ENCODE measurements around the gene TSPAN4.

TSPAN4 gene

DNA sequence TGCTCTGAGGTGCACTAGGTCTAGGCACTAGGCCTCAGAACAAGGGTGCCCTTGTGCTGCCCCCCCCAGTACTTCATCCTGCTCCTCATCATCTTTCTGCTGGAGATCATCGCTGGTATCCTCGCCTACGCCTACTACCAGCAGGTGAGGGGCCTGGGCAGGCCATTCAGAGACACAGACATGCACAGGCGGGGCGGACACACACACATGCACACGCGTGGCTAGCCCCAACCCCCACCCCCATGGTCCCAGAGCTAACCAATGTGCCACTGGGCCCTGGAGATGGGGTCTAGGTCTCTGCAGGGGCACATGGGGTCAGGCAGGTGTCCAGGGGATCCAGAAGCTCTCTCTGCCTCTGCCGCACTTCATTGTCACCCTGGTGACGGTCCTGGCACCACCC is 6.0 kb upstream of the TSPAN4 start:
- DNase-seq (ENCODE audit: low spot score) = no peak

DNA sequence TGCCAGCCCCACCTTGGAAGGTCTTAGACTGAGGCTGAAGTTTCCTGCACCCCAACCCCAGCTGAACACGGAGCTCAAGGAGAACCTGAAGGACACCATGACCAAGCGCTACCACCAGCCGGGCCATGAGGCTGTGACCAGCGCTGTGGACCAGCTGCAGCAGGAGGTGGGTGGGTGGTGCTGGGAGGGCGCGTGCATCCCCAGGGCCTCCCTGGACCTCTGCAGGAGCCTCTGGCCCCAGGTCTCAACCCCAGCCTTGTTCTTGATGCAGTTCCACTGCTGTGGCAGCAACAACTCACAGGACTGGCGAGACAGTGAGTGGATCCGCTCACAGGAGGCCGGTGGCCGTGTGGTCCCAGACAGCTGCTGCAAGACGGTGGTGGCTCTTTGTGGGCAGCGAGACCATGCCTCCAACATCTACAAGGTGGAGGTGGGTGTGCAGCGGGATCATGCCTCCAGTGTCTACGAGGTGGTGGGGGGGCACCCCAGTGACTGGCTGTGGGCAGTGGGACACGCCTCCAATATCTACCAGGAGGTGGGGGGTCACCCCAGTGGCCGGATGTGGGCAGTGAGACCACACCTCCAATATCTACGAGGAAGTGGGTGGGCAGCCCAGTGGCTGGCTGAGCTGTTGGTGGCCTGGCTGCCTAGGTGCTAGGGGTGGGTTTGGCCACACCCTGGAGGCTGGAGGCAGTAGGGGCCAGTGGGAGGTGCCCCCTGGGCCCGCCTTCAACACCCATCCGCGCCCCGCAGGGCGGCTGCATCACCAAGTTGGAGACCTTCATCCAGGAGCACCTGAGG is 5.3 kb upstream of the TSPAN4 start:
- DNase-seq (ENCODE audit: low spot score) = no peak

DNA sequence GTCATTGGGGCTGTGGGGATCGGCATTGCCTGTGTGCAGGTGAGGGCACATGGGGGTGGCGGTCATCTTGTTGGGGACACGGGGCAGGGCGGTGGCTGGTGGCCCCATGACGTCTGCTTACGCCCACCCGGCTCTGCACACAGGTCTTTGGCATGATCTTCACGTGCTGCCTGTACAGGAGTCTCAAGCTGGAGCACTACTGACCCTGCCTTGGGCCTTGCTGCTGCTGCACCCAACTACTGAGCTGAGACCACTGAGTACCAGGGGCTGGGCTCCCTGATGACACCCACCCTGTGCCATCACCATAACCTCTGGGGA is 4.7 kb upstream of the TSPAN4 start:
- no peak for DNase-seq (ENCODE audit: low spot score)

DNA sequence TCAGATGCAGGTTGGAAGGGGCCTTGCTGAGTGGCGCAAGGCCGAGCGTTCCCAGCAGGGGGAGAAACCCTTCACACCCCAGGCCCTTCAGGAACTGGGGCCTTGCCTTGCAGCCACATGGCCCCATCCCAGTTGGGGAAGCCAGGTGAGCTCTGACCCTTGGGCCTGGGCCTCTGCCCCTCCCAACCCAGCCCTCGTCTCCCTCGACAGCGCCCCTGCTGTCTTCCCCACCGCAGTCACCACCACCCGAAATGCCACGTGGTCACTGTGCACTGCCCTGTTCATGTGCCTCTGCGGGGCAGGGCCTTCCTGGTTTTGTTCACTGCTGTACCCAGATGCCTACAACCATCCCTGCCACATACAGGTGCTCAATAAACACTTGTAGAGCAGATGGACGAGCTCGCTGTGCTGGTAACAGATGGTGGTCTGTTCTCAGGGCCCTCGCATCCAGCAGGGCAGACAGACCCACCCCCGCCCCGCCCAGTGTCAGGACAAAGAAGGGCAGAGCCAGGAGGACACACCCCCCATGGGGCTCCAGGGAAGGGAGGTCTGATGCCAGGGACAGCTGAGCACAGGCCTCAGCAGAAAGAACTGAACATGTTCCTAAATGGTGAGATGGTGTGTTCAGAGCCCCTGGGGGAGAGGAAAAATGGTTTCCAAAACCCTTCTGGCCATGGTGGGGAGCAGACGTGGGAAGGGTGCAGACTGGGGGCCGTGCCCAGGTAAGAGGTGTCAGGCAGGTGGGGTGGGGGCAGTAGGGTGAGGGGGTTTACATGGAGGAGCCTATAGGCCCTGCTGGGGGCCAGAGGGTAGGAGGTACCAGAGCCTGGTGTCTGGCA is 4.0 kb upstream of the TSPAN4 start:
- DNase-seq (ENCODE audit: low spot score) = no peak

DNA sequence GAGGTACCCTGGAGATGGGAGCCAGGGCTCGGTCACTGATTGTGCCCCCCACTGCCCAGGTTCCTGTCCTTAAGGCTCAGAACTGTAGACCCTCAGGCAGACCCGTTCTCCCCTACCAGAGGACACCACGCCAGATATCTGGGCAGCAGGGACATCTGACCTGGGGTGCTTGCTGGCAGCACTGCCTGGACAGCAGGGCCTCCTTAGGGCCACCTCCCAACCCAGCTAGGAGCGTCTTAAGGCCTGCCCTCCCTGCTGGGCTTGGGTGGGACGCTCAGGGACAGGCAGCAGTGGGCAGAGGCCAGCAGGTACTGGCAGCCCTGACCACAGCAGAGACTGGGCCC is 3.4 kb upstream of the TSPAN4 start:
- no peak for DNase-seq (ENCODE audit: low spot score)

DNA sequence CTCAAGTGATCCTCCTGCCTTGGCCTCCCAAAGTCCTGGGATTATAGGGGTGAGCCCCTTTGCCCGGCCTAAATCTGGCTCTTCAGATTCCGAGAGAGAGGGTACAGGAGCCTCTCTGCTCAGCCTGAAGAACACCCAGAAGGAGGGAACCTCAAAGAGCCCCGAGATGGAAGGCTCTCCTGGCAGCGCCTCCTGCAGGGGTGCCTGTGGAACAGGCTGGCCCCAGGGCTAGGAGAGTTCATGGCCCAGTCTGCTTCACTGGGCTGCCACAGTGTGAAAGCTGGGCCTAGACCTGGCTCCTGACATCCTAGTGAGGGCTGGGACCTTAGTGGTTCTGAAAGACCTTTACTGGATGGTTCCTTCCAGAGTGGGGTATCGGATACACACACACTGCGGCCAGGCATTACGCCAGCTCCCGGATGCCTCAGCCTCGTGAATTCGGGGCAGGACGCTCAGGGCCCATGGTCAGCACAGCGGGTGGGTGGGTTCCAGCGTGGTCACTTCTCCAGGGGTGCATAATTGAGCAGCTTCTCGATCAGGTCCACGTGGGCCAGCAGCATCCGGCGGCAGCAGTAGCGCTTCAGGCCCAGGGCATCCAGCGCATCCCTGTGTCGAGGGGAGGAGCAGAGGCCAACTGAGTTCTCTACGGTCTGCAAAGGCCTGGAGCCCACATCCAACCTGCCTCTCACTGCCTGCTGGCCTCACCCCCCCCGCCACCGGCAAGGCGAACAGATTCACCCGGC is 2.6 kb upstream of the TSPAN4 start:
- DNase-seq (ENCODE audit: low spot score) = no peak

DNA sequence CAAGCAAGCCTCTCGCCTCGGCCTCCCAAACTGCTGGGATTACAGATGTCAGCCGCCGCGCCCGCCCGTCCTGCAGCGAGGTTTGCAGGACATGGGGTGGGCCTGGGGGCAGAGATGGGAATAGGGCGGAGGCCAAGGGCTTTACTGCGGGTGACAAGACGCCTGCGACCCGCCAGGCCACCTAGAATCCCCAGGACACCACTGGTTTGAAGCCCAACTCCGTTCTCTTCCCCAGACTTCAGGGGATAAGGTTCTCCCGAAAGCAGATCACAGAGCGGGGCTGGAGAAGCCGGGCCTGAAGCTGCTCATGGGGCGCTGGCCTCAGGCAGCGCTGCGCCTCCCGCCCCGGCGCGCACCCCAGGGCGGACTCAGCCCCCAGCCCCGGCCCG is 677 bp upstream of the TSPAN4 start:
- DNase-seq (ENCODE audit: low spot score) = no peak

DNA sequence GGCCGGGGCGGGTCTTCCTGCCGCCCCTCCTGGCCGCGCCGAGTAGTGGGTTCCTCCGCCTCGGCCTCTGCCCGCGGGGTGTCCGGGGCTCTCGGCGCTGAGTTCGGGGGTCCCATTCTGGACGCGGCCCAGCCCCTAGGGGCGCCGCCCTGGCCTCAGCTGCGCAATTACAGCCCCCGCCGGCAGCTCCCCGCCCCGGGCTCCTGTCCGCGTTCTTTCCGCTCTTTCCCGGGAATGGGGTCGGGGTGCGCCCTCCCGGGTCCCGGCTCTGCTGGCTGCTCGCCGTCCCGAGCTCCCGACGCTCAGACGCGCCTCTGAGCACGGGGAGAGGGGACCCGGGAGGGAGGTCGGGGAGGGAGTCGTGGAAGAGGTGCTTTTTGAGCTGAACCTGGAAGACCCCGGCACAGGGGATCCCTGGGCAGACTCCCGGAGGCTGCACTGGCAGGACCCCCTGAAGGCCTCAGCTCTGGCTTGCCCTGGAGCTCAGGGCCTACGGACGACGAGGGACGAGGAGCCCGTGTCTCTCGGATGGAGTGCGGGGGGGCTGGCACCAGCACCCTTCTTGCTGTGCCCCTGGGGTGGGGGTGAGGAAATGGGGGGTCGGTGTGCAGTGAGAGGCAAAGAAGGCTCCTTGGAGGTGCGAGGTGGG is 558 bp downstream of the TSPAN4 start:
- DNase-seq (ENCODE audit: low spot score) = no peak

DNA sequence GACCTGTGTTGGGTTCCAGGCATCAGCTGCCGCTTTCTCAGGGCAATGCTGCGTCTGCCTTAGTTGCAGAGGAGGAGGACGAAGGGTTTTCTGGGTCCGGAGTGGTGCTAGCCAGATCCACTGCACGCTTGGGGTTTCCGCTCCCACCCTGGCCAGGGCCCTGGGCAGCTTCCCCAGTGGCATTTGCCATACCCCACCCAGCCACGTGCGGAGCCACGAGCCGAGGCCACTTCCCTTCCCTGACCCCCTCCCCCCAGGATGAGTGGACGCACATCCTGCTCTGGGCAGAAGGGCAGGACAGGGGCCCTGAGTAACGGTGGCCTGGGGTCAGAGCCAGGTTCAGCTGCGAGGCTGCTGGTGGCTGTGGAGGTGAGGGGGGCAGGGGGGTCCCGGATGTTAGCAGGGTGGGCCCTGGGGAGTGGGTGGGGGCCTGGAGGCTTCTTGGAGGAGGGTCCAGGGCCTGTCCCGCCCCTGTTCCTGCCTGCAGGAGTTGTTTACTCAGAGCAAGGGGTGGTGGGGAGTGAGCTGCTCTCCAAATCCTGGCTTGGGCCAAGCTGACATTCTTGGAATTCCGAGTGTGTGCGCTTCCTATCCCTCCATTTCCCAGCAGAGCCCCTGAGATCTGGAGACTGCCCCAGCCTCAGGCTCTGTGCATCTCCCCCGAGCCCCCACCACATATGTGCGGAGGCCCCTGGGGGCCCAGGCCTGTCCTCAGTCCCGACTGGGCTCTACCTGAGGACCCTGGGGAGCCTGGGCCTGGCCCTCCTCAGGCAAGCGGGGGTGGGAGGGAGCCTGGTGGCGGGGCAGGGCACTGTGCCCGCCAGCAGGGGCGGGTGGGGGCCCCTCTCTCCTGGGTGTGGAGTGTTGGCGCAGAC is 1.4 kb downstream of the TSPAN4 start:
- peak; percentile 81 for DNase-seq (ENCODE audit: low spot score)

DNA sequence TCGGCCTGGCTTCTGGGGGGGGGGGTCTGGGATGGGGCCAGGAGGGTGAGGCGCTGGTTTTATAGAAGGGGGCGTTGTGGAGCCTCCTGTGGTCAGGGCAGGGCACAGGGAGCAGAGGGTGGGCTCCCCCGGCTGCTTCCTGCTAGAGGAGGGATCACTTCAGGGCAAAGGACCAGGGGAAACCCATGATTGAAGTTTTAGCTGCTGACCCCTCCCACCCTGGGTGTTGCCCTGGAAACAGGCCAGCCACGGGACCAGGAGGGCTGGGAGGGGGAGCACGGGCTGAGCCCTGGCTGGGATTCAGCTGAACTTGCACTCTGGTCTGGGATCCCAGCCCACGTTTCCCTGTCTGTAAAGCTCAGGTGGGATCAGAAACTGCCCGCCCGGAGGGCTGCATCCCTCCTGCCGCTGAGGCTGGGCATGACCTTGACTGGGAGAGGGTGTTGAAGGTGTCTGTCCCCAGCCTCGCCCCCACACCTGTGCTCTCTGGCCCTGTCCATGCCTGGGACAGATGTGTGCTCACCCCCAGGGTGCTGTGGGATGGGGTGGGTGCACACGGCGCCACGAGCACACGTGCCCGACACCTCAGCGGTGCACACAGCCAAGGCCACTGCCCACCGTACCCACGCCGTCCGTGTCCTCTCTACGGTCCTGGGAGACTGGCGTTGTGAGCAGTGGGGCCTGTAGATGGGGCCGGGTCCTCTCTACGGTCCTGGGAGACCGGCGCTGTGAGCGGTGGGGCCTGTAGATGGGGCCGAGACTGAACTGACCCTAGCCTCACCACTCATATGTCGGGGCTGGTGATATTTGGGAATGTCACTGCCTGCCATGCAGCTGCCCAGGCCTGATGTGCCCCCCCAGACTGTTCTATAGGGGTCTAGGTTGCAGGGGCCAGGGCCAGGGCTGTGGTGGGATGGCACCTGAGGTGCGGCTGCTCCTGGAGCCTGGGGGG is 2.3 kb downstream of the TSPAN4 start:
- peak; percentile 70 for DNase-seq (ENCODE audit: low spot score)

DNA sequence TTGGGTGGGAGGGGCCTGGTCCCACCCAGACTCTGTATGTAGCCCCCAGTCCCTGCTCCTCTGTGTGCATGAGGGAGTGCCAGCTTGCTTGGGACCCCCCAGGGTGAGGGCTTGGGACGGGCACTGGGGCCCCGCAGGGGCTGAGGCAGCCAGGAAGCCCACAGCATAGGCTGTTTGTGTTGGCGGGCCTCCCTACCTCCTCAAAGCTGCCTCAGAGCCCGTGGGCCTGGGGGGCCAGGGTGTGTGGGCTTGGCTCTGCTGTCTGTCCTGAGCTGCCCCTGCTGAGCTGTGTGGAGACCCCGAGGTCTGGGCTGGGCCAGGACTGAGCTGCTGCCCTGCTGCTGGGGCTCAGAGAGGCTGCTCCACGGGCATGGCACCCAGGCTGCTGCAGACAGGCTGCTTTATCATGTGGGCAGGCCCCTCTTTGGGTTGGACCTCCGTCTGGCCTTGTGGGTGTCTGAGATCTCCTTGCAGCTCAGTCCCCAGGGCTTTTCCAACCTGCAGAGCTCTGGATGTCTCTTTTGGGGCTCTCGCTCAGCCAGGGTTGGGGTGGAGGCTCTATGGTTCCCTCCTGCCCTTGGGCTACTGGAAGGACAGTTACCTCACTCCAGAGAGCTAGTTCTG is 3.3 kb downstream of the TSPAN4 start:
- DNase-seq (ENCODE audit: low spot score) = no peak

DNA sequence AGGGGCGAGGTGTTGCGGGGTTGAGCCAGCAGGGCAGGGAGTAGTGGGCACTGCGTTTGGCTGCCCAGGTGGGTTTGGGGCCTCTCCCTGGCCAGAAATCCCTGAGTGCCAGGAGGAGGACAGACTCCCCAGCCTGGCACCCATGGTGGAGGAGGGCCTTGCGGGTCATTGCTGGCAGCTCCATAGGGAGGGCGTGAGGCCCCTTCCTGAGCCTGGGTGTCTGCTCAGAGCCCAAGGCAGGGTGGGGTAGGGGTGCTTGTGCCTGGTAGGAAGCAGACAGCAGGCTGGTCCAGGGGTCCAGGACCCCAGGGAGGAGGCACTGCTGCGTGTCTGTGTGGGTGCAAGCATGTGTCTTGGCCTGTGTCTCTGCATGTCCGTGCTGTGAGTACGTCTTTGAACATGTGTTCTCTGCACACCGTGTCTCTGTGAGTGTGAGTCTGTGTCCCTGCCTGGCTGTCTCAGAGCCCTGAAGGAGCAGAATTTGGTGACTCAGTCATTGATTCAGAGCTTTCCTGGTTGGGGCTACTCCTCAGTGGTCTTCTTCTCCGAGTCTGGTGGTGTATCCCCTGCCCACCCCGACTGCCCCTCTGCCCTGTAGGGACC is 3.9 kb downstream of the TSPAN4 start:
- no peak for DNase-seq (ENCODE audit: low spot score)

DNA sequence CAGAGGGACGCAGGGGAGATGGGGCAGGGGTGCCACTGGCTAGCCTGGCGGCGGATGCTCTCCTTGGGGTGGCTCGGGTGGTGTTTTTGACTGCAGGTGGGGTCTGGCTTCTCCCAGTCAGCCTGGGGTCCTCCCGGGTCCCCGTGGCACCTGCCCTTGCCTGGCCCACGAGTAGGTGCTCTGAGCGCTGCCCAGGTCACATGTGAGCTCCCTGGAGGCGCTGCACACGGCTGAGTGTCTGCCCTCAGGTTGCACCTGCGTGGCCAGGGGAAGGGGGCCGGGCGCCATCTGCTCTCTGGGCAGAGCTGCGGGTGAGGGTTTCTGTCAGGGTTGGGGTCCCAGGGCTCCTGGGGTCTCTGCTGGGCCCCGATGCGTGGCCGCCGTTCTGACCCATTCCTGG is 5.2 kb downstream of the TSPAN4 start:
- DNase-seq (ENCODE audit: low spot score) = no peak

DNA sequence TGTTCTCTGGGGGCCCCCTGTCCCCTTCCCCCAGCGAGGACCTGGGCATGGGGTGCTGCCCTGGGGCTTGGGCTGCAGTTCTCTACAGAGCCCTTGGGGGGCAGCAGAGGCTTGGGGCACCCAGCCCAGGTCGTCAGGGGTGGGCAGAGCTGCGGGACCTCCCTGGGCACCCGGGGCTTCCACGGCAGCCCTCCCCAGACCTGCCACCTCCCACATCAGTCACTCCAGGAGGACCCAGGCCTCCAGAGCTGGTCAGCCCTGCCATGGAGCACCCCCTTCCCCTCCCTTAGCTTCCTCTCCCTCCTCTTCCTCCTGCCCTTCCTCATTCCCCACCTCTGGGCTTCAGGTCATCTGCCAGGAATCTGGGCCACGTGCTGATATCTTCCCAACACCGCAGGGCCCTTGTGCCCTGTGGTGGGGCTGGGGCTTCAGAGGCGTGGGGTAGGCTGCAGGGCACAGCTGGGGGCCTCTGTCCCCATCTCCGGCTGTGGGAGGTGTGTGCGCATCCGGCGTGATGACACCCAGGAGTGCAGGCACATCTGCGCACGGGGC is 5.8 kb downstream of the TSPAN4 start:
- no peak for DNase-seq (ENCODE audit: low spot score)

DNA sequence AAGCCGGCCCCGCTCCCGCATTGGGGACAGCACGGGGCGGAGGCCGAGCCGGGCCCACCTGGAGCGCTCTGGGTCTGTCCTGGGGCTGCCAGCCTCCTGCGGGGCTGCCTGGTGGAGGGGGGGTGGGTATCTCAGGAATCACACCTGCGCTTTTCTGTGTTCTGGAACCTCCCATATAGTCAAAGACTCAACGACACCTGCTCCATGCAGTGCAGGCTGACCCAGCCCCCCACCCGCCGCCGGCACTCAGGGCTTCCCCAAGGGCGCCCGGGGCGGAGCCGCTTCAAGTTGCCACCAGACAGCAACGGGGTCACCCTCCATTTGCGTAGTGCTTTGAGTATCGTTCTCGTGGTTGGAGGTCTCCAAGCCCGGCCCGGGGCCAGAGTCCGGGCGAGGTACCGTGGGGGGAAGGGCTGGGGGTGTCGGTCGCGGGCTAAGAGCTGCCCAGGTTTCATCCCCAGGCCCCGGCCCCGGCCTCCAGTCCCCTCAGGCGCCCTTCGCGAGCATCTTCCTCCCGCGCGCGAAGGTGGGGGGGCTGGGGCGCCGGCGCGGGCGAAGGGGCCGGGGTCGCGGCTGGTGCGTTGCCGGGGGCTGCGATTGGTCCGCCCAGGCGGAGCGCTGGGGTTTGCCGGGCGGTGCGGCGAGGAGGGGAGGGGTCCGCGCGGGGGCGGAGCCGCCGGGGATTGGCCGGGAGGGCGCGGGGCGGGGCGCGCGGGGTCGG is 6.6 kb downstream of the TSPAN4 start:
- no peak for DNase-seq (ENCODE audit: low spot score)

DNA sequence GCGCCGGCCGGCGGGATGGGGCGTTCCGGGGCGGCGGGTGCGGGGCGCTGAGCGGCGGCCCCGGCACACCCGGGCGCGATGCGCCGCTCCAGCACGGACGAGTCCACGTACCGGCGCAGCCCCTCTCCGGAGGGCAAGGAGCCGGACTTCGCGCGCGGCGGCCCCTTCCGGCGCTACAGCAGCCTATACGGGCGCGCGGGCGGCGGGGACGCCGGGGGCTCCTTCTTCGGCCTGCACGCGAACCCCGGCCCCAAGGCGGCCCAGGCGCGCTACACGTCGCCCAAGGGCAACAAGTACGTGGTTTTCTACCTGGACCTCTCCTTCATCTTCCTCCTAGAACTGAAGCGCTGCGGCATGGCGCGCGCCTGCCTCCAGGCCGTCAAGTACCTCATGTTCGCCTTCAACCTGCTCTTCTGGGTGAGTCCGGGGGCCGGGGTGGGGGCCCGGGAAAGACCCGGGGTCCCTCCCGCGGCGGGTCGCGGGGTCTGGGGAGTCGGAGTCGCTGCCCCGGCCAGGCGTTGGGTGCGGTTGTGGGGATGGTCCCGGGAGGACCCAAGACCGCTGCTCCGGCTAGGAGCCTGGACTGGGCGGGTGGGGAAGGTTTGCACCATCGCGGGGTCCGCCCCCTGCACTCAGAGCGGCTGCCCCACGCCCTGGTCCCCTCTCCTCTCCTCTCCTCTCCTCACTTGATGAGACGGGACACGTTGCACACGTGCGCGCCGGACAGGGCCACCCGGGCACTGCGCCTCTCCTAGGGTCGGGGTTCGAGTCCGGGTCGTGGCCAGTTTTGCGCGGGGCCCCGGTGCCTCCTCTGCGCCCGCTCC is 7.5 kb downstream of the TSPAN4 start:
- DNase-seq (ENCODE audit: low spot score) = no peak
